GM10248 (cell line): ENCODE measurements around the gene MAIP1.

ENCODE experiments used
- CTCF ChIA-PET: fragments of 300-600 bp; sonication (Branson Sonifier 250); formaldehyde crosslinking; extraction: SDS; loops from one replicate; lab custom pipeline; 2021; ENCODE audit warnings: antibody characterized with exemption; lab: Yijun Ruan, JAX
- POLR2A ChIA-PET: fragments of 350-650 bp; sonication (Branson Sonifier 250); formaldehyde crosslinking; extraction: SDS; loops from one replicate; lab custom pipeline; 2020; ENCODE audit warnings: antibody characterized with exemption; lab: Yijun Ruan, JAX
- DNase-seq: peaks from one replicate; pipeline ENCODE4 v3.0.0; 2012; ENCODE audit errors: extremely low spot score
- CTCF ChIP-seq: IDR thresholded peaks from 2 replicates; pipeline ENCODE4 v1.5.1; 2012; ENCODE audit warnings: mild to moderate bottlenecking, low read depth; ENCODE audit errors: extremely low read depth, missing control alignments, control extremely low read depth

MAIP1 gene

GRCh38 chr2:199988151-199988550 is 32.8 kb downstream of the MAIP1 start:
- ChIA-PET POLR2A (no interaction called here), CTCF (interaction anchor here (1.1 to 3.8 kb wide), 6 partner anchors 9 to 497 kb away, joined by 3 to 14 read pairs (median 6); no protein-coding TSS in a partner anchor)
- TF ChIP-seq CTCF: no peak
- no peak for DNase-seq

GRCh38 chr2:199989822-199990221 is 34.4 kb downstream of the MAIP1 start:
- ChIA-PET CTCF (interaction anchor here (1.6 to 3.8 kb wide), 3 partner anchors 10 to 494 kb away, joined by 5 to 14 read pairs (median 6); no protein-coding TSS in a partner anchor), POLR2A (no interaction called here)
- TF ChIP-seq CTCF: no peak
- DNase-seq: no peak

GRCh38 chr2:199991691-199992090 is 36.3 kb downstream of the MAIP1 start:
- ChIA-PET CTCF (no interaction called here), POLR2A (no interaction called here)
- no peak for DNase-seq
- TF ChIP-seq CTCF: no peak

- POLR2A ChIA-PET: no interaction called here
- DNase-seq: no peak
- no peak for TF ChIP-seq CTCF
- CTCF ChIA-PET: no interaction called here
These were observed 36.9 kb downstream of the MAIP1 start for GRCh38 chr2:199992296-199992695.

- no peak for DNase-seq
These were observed 39.0 kb downstream of the MAIP1 start for GRCh38 chr2:199994371-199994770.

GRCh38 chr2:199994896-199995295 is 39.5 kb downstream of the MAIP1 start:
- POLR2A ChIA-PET: no interaction called here
- no peak for TF ChIP-seq CTCF
- CTCF ChIA-PET: interaction anchor here (0.9 to 2.5 kb wide), 2 partner anchors 9 to 15 kb away, joined by 4 to 9 read pairs; no protein-coding TSS in a partner anchor
- DNase-seq: no peak

More at GRCh38 chr2:199994371-199994770, 39.0 kb downstream of the MAIP1 start:
- TF ChIP-seq CTCF: no peak
- CTCF ChIA-PET: interaction anchor here (0.9 to 2.5 kb wide), 2 partner anchors 9 to 14 kb away, joined by 4 to 9 read pairs; no protein-coding TSS in a partner anchor
- POLR2A ChIA-PET: no interaction called here
